ENCODE results near the gene NSD1.
"Not testable (repeated sequence)": the region's sequence is repeated elsewhere in the genome, so short reads cannot be mapped to it uniquely, and the experiment has no call there.

Gene NSD1

DNA sequence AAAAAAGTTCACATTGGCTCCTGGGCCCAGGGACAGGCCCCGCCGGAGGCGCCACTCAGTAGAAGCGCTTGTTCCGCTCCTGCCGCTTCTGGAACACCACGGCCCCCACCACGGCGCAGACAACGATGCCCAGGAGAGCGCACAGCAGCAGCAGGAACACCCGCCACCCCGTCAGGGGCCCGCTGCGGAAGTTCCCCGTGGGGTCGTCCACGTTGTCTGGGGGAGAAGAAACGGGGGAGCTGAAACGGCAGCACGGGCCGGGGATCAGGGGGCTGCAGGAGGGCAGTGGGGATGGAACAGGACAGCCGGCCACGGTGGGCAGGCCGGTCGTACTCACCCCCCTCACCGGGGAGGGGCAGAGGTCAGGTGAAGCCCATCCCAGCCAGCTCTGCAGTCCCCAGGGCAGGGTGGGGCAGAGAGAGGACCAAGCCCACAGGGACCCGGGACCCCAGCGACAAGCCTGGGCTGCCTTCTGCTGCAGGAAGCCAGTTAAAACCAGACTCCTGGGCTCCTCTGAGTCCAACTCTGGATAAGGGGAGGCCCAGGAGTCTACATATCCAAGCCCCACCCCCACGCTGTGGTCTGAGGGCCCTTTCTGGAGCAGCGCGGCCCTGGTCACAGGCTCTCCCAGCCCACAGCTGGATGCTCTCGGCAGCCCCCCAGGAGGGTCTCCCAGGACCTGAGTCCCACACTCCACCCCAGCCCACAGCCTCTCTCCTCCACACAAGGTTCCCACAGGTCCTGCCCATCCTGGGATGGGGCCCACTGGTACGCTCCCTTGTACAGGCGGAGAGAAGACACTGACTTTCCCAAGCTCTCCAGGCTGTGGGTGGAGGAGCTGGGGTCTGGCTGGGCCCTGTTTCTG lies 198.7 kb downstream of the NSD1 start:
- no peak for DNase-seq

DNA sequence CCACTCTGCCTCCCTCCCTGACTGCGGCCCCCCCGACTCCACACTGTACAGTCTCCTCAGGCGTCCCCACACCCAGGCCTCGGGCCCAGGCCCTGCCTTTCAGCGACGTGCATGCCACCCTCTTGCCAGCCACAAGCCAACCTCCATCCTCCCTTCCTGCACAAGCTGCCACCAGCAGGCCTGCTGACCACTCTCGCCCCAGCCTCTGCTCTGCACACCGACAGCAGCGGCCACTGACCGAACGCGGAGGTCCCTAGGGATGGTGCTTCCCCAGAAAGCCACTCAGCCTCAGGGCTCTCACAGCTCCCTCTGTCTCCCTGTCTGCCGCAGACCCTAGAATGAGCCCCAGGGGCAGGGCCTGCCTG lies 199.3 kb downstream of the NSD1 start:
- DNase-seq = no peak

DNA sequence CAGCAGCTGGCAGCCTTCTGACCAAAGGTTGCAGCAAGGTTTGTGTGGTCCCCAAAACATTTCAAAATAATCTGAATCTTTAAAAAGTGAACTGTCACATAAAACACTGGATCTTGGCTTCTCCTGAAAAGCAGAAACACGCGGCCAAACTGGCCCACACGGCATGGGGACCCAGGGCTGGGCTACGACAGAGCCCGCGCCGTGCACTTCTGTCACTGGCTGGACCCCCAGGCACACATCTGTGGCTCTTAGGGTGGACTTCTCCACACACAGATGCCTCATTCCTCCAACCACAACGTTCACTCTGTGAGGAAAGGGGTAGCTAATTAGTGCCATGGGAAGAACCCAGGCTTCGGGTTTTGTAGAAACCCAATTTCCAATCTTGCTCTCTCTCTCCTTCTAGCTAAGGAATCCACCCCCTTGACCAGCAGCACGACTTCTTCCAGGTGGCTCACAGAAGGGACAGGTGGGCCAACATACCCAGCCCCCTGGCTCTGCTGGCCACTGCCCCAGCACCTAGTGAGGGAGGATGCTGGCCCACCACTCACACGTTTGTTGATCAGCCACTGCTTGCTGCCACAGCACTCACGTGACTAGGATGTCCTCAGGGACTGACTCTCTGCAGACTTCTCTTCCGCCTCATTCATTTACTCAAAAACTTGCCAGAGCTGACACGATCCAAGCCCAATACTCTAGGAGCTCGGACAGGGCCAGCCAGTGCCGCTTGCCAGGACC lies 200.0 kb downstream of the NSD1 start:
- DNase-seq = no peak

DNA sequence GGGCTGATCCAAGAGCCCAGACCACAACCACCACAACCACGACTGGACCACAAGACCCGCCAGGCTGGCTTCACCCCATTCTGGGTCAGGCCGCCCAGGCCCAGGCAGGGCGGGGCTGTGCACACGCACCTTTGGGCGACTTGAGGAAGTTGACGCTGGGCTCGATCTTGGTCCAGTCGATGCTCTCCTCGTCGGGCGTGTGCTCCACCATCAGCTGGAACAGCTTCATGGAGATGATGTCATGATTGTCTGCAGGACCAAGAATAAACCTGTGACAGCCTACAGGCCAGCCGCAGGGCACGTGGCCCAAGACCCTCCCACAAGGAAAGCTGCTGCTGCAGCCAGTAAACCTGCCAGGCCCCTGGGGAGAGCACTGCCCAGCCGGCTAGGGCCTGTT lies 200.6 kb downstream of the NSD1 start:
- no peak for DNase-seq

DNA sequence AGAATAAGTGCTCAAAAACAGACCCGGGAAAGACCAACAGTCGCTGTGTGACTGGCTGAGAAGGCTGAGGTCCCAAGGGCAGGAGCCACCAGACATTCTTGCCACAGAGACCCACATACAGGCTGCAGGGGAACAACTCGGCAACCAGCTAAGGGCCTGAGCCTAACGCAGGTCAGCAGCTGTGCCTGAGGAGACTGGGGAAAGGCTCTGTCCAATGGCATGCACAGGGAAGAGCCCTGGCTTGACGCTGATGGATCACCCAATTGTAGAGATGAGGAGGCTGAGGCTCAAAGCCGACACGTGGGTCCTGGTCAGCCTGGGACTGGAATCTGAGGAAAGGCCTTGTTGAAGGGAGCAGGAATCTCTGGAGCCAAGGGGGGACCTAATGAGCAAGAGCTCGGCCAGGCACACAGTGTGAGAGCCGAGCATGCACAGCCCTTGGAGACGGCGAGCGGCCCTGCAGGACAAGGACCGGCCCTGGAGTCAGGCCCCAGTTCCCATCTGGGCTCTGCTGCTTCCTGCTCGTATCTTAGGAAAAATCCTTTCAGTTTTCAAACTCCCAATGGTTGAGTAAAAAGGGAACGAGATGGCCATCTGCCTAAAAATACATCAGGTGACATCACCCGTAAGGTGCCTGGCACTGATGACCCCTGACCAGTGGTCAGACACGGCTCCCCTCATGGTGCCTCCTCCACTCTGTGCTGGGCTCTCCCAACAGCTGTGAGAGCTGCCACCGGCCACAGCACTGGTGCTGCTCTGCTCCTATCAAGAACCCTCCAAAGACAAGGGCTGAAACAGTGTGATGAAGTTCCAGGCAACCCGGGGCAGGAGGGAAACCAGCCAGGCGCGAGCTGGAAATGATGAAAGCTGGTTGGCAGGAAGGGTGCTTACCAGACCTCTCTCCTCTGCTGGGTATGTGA lies 201.5 kb downstream of the NSD1 start:
- no peak for DNase-seq

DNA sequence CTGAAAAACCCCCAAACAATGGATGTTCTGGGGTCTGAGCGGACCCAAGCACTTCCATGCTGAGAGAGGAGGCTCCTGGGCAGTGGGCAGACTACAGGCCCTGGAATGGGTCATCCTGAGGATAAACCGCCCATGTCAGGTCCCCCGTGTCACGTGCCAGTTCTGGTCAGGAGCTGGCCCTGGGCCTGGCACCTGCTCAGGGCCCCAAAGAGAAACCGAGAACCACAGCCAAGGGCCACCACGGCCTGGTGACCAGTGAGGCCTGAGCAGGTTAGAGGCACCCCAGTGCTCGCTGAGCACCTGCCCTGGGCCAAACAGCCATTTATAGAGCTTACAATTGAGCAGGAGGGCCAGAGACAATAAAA lies 202.1 kb downstream of the NSD1 start:
- DNase-seq = no peak

DNA sequence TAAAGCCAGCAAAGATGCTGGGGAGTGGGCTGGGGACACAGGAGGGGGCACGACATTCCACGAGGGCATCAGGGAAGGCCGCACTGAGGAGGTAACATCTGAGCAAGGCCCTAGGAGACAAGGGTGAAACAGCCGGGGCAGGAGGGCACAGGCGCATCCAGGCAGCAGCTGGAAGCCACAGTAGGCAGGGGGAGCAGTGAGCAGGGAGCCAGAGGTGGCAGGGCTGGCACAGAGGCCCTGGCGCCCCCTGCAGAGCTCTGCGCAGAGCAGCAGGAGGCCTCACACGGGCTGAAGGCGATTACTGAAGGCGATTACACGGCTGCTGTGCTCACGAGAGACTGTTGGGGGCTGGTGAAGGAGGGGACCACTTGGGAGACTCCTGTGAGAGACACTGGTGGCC lies 202.5 kb downstream of the NSD1 start:
- DNase-seq = peak; percentile 18

DNA sequence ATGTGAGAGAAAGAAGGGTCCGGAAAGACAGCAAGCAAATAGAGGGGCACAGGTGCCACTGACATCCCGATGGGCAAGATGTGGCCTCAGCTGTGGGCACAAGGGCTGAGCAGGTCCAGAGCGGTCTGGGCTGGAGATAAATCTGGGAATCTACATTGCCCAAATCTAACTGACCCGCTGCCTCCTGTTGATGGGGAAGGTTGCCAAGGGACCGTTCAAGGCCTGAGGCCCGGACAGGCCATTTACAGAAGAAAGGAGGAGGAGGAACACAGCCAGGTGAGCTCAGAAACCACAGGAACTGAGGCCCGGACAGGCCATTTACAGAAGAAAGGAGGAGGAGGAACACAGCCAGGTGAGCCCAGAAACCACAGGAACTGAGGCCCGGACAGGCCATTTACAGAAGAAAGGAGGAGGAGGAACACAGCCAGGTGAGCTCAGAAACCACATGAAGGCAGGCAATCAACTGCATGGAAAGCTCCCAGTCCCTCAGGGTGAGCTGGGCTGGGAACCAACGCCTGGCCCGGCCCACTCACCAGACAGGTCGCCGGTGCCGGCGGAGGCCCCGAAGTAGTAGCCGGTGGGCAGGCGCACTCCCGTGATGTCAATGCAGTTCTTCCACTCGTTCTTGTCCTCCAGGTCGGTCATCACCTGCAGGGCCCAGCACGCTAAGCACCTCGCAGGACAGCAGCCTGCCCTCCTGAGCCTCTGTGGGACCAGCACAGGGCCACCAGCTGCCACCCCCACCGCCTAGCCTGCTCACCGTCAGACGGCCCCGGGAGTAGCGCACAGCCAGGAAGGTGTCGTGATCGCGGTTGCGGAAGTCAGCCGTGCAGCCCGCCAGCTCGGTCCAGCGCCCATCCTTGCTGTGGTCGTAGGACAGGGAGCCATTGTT lies 203.3 kb downstream of the NSD1 start:
- DNase-seq = no peak

DNA sequence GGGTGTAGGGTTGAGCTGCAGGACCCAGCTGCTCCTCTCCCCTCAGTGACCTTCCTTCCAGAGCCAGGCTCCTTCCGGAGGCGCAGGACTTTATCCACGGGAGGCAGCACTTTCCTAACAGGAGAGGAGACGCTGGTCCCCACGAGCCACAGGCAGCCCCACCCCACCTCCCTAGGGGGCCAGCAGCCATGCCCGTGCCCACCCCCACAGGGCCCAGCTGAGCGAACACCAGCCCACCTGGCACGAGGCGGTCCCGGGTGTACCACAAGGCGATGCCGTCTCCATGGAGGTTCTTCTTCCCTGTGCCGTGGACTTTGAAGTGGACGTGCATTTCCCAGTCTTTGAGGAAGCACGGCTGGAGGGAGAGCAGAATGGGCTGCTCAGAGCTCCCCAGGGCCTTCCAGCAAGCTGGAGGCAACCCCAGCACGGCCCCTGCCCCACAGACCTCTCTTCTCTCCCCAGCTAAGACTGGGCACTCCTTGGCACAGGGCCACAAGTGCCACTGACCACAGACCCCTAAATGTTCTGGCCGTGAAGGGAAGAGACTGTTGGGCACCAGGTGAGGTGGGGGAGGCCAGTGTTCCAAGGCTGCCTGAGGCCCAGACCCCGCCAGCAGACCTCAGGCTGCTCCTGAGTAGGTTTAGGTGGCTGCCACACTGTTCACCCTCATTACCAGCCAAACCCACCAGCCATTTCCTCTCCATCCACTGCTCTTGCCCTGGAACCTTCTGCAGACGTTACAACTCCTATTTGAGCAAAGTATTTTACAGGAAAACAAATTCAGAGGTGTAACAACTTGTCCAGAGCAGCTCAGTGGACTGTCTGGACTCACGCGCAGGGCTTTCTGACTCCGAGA lies 204.9 kb downstream of the NSD1 start:
- no peak for DNase-seq

DNA sequence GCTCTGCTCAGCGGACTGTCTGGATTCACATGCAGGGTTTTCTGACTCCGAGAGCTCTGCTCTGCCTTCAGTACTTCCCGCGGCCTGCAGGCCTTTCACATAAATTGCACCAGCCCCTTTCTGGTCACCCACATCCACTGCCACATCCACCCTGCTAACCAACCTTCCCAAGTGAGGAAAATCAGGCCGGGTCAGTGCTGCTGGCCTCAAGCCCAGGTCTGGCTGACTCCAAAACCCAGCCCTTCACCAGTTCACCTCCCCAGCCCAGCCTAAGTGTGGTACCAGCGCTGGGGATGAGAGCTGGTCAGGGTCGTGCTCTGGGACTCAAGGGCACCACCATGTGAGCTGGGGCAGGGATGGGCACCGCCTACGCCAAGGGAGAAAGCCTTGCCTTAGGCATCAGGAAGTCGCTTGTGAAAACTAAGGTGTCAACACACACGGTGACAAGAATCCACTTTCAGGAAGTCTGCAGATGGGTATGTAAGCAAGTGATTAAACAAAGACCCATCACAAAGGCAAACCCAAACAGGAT lies 205.6 kb downstream of the NSD1 start:
- DNase-seq = no peak

DNA sequence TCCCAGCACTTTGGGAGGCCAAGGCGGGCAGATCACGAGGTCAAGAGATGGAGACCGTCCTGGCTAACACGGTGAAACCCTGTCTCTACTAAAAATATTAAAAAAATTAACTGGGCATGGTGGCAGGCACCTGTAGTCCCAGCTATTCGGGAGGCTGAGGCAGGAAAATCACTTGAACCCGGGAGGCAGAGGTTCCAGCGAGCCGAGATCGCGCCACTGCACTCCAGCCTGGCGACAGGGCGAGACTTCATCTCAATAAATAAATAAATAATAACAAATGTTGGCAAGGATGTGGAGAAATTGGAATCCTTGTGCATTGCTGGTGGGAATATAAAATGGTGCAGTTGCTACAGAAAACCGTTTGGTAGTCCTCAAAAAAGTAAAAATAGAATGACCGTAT lies 209.4 kb downstream of the NSD1 start:
- DNase-seq = not testable (repeated sequence)

DNA sequence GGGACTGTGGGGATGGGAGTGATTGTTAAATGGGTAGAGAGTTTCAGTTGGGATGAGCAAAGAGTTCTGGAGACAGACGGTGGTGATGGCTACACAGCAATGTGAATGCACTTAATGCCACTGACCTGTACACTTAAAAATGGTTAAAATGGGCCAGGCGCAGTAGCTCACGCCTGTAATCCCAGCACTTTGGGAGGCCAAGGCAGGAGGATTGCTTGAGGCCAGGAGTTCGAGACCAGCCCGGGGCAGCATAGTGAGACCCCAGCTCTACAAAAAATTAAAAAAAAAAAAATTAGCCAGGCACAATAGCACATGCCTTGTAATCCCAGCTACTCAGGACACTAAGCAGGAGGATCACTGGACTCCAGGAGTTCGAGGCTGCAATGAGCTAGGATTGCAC lies 210.2 kb downstream of the NSD1 start:
- DNase-seq = no peak

DNA sequence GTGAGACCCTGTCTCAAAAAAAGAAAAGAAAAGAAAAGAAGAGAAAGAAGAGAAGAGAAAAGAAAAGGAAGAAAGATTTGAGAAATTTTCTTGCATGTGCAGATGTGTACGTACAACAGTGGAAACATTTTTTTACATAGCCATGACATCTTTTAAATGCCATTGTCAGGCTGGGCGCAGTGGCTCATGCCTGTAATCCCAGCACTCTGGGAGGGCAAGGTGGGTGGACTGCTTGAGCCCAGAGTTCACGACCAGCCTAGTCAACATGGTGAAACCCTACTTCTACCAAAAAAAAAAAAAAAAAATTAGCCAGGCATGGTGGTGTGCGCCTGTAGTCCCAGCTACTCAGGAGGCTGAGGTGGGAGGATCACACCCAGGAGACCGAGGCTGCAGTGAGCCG lies 211.3 kb downstream of the NSD1 start:
- no peak for DNase-seq

DNA sequence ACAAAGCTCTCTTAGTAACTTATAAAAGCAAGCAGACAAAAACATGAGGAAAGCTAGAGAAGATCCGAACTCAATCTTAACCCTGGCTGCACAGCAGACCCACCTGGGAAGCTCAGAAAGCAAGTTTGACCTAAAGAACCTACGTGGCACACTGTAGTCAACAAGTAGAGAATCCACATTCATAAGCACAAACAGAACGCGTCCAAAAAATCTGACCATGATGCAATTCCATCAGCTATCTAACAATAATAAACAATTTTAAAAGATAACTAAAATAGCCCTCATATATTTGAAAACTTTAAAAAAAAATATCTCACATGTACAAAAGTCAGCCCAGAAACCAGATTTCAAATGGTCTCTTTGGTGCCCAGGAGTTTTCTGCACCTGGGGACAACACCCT lies 213.2 kb downstream of the NSD1 start:
- no peak for DNase-seq

DNA sequence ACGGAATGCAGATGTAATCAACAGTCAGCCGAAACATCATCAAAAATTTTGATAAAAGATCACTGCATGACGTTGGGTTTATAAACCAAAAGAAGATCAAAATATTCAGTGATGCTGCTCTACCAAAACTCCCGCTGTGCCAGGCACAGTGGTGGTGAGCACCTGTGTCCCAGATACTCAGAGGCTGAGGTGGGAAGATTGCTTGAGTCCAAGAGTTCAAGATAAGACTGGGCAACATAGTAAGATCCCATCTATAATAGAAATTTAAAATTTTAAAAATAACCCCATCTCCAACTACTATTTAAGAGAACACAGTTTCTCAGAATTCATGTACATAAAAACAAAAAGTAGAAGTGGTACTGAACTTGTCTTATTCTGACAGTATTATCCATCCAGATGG lies 214.1 kb downstream of the NSD1 start:
- DNase-seq = no peak

DNA sequence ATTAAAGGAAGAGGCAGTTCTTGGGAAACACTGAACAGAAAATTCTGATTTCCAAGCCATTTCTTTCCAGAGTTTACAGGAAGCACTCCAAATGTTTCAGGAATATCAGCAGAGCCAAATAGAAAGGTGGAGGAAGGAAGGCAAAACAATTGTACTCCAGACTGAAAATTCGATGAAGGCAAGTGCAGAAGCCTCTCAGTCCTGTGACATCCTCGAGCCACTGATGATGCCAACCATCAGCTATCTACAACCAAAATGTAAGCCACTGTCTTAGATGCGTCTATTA lies 215.7 kb downstream of the NSD1 start:
- no peak for DNase-seq

DNA sequence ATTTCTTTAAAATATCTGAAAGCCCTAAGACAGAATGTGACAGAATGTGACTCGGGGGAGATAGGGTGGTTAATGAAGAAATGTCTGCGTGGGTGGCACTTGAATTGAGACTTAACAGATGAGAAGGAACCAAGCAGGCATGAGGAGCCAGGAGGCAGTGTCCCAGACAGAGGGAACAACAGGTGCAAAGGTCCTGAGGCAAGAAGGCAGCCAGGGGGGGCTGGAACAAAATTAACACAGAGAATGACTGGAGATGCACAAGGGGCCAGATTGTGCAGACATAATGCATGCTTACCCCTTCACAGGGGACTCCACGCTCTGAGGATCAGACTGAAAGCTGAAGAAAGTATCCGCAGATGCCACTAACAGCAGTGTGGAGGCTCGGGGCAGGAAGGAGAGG lies 216.2 kb downstream of the NSD1 start:
- no peak for DNase-seq

Measured in CD4-positive, alpha-beta T cell treated with Interleukin-21 for 1 hour (primary cell).